Smooth muscle cell (in vitro differentiated cells): ENCODE data around the gene HVCN1. TPM values are rescaled to one million over a fixed set of nuclear protein-coding genes. Genes with fewer than 3 reads are reported as not detected.
A peak's percentile ranks its signal among the peaks of the same experiment; 100 is the strongest.

Source experiments
- DNase-seq: peaks from one replicate; lab custom pipeline; 2025; ENCODE audit not compliant: unreplicated experiment; lab: John Stamatoyannopoulos, UW
- H2AFZ ChIP-seq: fragments of 200-600 bp; sonication (generic); 2 replicates; pipeline ENCODE4 v1.6.0; 2016; ENCODE audit warnings: antibody characterized with exemption, low read depth, mild to moderate bottlenecking
- H3F3A ChIP-seq: fragments of 200-600 bp; sonication (generic); 2 replicates; pipeline ENCODE4 v1.6.0; 2017; ENCODE audit warnings: antibody characterized with exemption, low read depth
- H3K27ac ChIP-seq: fragments of 200-600 bp; sonication (generic); 2 replicates; pipeline ENCODE4 v1.5.1; 2016; ENCODE audit warnings: low read depth, mild to moderate bottlenecking
- H3K27me3 ChIP-seq: fragments of 200-600 bp; sonication (generic); 2 replicates; pipeline ENCODE4 v1.6.1; 2016; ENCODE audit warnings: low read depth, mild to moderate bottlenecking
- H3K36me3 ChIP-seq: fragments of 200-600 bp; sonication (generic); 2 replicates; pipeline ENCODE4 v1.5.1; 2016; ENCODE audit warnings: low read depth
- H3K4me1 ChIP-seq: fragments of 200-600 bp; sonication (generic); 2 replicates; pipeline ENCODE4 v1.5.1; 2016; ENCODE audit warnings: low read depth
- H3K4me2 ChIP-seq: fragments of 200-600 bp; sonication (generic); 2 replicates; pipeline ENCODE4 v1.6.0; 2016; ENCODE audit warnings: mild to moderate bottlenecking
- H3K4me3 ChIP-seq: fragments of 200-600 bp; sonication (generic); 2 replicates; pipeline ENCODE4 v1.5.1; 2016; ENCODE audit warnings: mild to moderate bottlenecking
- H3K79me2 ChIP-seq: fragments of 200-600 bp; sonication (generic); 2 replicates; pipeline ENCODE4 v1.6.0; 2016; ENCODE audit warnings: low read depth, mild to moderate bottlenecking
- H3K9ac ChIP-seq: fragments of 200-600 bp; sonication (generic); 2 replicates; pipeline ENCODE4 v1.6.0; 2016; ENCODE audit warnings: low read depth
- H3K9me3 ChIP-seq: fragments of 200-600 bp; sonication (generic); replicated peaks from 2 replicates; pipeline ENCODE4 v1.5.1; 2016; ENCODE audit warnings: low read depth
- H4K20me1 ChIP-seq: fragments of 200-600 bp; sonication (generic); 2 replicates; pipeline ENCODE4 v1.6.0; 2016; ENCODE audit warnings: low read depth
- WGBS: methylation state at CpG from one replicate; pipeline ENCODE4 v1.1.7; 2016; ENCODE audit warnings: low lambda C conversion rate; 5-methylcytosine and 5-hydroxymethylcytosine counted together
- polyA plus RNA-seq: library from polyadenylated mRNA; unstranded; fragments of >200 nt; fragmentation: Nextera tagmentation; extraction: Ambion mirVana; gene quantifications from 2 replicates; pipeline ENCODE4 v1.2.1, GENCODE V29; 2016
- total RNA-seq: library from RNA; depleted of rRNA; stranded (reverse); fragments of >200 nt; gene quantifications from 2 replicates; pipeline ENCODE4 v1.2.3, GENCODE V29; 2014
- TF ChIP-seq, protein P1 (sequence below): fragments of 200-600 bp; sonication (generic); IDR thresholded peaks from 2 replicates; pipeline ENCODE4 v1.5.1; 2017; ENCODE audit warnings: borderline replicate concordance, mild to moderate bottlenecking, antibody characterized with exemption; ENCODE audit not compliant: insufficient read depth, poor library complexity, severe bottlenecking

HVCN1 gene
- total and polyA plus RNA-seq, 2 experiments from 2014 or later: 4.6 to 5.5 TPM

GRCh38 chr12:110647631-110648040 is 41.3 kb downstream of the HVCN1 start:
- no peak overlapping the region for H2AFZ ChIP-seq
- WGBS: 94% methylated on average over 7 of the region's 7 CpGs
- H3F3A ChIP-seq: no peaks in the 10 kb centered on the region
- no peak overlapping the region for H3K9ac ChIP-seq
- no peaks in the 10 kb centered on the region for H3K4me1 ChIP-seq
- no peaks in the 10 kb centered on the region for H3K36me3 ChIP-seq
- H3K4me2 ChIP-seq: no peak overlapping the region
- H3K27me3 ChIP-seq: no peaks in the 10 kb centered on the region
- DNase-seq: no peak
- TF ChIP-seq, protein P1, sequence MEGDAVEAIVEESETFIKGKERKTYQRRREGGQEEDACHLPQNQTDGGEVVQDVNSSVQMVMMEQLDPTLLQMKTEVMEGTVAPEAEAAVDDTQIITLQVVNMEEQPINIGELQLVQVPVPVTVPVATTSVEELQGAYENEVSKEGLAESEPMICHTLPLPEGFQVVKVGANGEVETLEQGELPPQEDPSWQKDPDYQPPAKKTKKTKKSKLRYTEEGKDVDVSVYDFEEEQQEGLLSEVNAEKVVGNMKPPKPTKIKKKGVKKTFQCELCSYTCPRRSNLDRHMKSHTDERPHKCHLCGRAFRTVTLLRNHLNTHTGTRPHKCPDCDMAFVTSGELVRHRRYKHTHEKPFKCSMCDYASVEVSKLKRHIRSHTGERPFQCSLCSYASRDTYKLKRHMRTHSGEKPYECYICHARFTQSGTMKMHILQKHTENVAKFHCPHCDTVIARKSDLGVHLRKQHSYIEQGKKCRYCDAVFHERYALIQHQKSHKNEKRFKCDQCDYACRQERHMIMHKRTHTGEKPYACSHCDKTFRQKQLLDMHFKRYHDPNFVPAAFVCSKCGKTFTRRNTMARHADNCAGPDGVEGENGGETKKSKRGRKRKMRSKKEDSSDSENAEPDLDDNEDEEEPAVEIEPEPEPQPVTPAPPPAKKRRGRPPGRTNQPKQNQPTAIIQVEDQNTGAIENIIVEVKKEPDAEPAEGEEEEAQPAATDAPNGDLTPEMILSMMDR: no peak
- no peaks in the 10 kb centered on the region for H3K9me3 ChIP-seq
- H4K20me1 ChIP-seq: no peaks in the 10 kb centered on the region
- no peak overlapping the region for H3K4me3 ChIP-seq
- H3K79me2 ChIP-seq: no peaks in the 10 kb centered on the region
- no peak overlapping the region for H3K27ac ChIP-seq

DNA sequence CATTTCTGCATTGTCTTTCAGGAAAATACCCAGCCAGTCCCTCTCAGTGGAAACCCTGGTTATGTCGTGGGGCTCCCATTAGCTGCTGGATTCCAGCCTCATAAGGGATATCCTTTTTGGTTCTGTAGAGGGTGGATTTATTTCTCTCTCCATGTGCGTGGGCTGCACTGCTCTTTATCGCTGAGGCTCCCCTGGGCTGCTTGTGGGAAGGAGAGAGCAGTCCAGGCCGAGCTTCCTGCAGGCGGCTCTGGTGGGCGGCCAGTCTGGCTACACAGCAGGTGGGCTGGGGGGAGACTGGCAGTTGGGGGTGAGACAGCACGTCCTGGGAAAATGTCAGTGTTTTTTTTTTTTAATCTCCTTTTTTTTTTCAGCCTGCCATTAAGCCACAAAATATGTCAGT is 47.4 kb downstream of the HVCN1 start:
- DNase-seq: no peak
- whole genome bisulfite sequencing: 35% methylated on average over 7 of the region's 7 CpGs
- H3K4me1 ChIP-seq: peaks cover 14% of the 10 kb centered on the region
- H3K27me3 ChIP-seq: no peaks in the 10 kb centered on the region
- no peaks in the 10 kb centered on the region for H3K79me2 ChIP-seq
- TF ChIP-seq, protein P1: no peak
- peak overlapping the region; percentile 53 for H3K4me2 ChIP-seq
- no peaks in the 10 kb centered on the region for H3K36me3 ChIP-seq
- no peaks in the 10 kb centered on the region for H4K20me1 ChIP-seq
- no peak overlapping the region for H3K4me3 ChIP-seq
- no peak overlapping the region for H2AFZ ChIP-seq
- H3K27ac ChIP-seq: no peak overlapping the region
- H3K9ac ChIP-seq: no peak overlapping the region
- no peaks in the 10 kb centered on the region for H3K9me3 ChIP-seq
- no peaks in the 10 kb centered on the region for H3F3A ChIP-seq

DNA sequence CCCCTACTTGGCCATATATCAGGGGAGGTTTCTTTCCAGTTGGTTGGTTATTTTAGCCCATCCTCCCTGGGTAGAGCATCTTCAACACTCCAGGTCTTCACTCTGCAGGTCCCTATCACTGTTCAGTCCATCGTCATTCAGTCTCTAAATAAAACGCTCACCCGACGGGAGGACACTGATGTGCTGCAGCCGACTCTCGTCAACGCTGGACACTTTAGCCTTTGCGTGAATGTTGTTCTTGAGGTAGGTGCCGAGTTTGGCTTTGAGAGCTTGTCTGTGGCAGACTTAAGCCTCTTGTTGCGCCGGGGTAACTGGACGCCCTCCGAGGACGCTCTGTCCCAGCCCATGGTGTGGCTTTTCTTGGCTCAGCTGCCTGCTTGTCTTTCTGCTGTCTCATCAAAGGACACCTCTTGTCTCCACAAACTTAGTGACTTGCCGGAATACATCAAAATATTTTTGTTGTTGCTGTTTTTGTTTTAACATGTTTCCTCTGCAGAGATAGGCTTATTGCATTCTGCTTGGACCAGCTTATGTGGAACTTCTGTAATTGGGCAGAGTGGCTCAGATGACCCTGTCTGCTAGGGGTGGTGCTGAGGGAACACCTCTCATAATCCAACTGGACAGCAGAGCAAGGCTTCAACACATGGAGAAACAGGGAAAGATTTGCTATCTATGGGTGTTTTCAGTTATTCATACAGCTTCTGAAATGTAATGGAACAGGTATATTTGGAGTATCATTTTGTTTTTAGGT is 48.5 kb downstream of the HVCN1 start:
- H4K20me1 ChIP-seq: no peaks in the 10 kb centered on the region
- peak overlapping the region; percentile 74 for H3K27ac ChIP-seq
- H3K36me3 ChIP-seq: no peaks in the 10 kb centered on the region
- H3K4me3 ChIP-seq: no peak overlapping the region
- no peak overlapping the region for H3K9ac ChIP-seq
- WGBS: 93% methylated on average over 15 of the region's 15 CpGs
- H3K79me2 ChIP-seq: no peaks in the 10 kb centered on the region
- no peak overlapping the region for H2AFZ ChIP-seq
- H3F3A ChIP-seq: no peaks in the 10 kb centered on the region
- TF ChIP-seq, protein P1: no peak
- no peaks in the 10 kb centered on the region for H3K9me3 ChIP-seq
- peaks cover 14% of the 10 kb centered on the region for H3K4me1 ChIP-seq
- DNase-seq: no peak
- H3K27me3 ChIP-seq: no peaks in the 10 kb centered on the region
- H3K4me2 ChIP-seq: no peak overlapping the region
